Measurements from ENCODE around the gene CRADD.
"Not testable (repeated sequence)": the region's sequence is repeated elsewhere in the genome, so short reads cannot be mapped to it uniquely, and the experiment has no call there.

DNA sequence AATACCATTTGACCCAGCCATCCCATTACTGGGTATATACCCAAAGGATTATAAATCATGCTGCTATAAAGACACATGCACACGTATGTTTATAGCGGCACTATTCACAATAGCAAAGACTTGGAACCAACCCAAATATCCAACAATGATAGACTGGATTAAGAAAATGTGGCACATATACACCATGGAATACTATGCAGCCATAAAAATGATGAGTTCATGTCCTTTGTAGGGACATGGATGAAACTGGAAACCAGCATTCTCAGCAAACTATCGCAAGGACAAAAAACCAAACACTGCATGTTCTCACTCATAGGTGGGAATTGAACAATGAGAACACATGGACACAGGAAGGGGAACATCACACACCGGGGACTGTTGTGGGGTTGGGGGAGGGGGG lies 104.8 kb downstream of the CRADD start:
- not testable (repeated sequence) for TF ChIP-seq POLR2A (IDR thresholded peaks at IDR 0.05; ENCODE audit: low read length); GATA1 (IDR thresholded peaks at IDR 0.05; ENCODE audit: low read depth, low read length)
